NCI-H2196 (cell line): ENCODE results near the gene CTNNAL1.
"Not testable (repeated sequence)": the region's sequence is repeated elsewhere in the genome, so short reads cannot be mapped to it uniquely, and the experiment has no call there.

ENCODE experiments used
- DNase-seq: peaks from one replicate; lab custom pipeline; 2025; ENCODE audit not compliant: unreplicated experiment; lab: John Stamatoyannopoulos, UW

CTNNAL1 gene

DNA sequence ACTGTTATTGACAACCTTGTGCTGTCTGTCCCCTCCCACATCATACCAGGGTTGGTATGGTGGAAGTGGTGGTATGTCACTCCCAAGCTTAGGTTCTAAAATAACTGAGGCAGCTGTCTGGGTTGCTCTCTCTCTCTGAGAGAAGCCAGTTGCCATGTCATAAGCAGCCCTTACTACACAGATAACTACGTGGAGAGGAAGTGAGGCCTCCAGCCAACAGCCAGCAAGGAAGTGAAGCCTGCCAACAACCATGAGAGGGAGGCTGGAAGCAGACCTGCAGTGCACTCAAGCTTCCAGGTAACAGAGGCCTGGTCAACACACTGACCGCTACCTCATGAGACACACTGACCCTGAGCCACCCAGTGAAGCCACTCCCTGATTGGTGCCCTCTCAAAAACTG, 18.6 kb downstream of the CTNNAL1 start:
- DNase-seq: no peak

DNA sequence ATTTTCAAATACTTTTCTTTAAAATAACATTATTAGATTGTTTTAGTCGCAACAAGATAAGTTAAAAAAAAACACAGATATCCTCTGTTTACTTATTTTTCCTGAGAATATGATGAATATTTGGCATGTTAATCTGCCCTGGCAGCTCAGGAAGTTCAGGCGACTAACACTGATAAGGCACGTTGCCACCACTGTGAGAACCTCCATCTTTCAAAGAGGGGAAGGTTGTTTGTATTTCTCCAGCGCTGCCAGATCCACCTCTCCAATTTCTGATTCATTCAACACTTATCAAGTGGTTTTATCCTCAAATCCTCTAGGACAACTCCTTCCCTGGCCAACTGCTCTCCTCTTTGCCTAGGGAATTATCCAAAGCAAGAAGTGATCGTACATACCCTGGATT, 21.8 kb downstream of the CTNNAL1 start:
- no peak for DNase-seq

- DNase-seq: no peak
Observed at GRCh38 chr9:108983885-108984284, 29.4 kb downstream of the CTNNAL1 start.

DNA sequence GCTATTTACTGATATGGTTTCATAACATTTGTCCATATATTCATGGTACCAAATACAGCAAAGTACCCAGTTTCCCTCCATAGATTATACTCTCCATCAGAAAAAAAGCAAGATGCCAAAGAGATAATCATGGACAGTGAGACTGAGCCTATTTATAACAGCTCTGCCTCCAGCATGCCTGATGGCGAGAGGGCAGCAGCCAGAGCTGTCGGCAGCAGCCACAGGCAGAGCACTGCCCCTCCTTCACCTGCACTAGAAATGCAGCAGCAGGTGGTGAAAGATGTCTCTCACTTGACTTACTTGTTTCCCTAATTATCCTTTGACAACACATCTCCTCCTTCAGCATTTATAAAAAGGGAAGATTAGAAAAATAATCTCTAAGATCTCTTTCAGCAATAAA, 32.4 kb downstream of the CTNNAL1 start:
- no peak for DNase-seq

DNA sequence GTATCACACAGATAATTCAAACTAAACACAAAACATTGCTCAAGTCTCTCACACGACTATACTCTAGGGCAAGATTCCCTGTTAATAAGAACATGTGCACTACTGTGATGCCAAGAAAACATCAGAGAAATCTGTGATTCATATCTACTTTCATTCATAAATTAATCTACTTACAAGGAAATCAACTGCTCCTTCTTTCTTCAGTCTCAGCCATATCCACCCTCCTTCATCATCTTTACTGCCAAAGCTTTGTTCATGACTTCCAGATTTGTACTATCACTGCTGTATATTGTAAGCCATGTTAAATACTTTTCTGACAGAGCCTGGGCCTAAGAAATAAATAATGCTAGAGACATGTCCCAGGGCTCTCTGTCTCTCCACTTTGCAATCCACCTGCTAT, 35.1 kb downstream of the CTNNAL1 start:
- no peak for DNase-seq

DNA sequence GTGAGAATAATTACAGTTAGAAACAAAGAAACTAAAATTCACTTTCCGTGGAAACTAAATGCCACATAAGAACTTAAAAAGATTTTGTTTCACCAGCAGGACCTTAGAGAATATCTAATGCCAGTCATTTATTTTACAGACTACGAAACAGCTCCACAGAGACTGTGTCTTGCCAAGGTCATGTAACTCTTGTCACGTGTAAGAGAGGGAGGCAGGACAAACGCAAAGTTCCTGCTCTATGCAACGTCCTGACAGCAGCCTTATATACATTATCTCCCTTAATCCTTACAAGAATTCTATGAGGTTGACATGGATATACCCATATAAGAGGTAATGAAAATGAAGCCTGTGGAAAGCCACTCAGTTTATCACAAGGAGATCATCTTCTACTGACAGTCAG, 39.4 kb downstream of the CTNNAL1 start:
- no peak for DNase-seq

- DNase-seq: no peak
Observed at GRCh38 chr9:108972626-108973209, 40.6 kb downstream of the CTNNAL1 start.

DNA sequence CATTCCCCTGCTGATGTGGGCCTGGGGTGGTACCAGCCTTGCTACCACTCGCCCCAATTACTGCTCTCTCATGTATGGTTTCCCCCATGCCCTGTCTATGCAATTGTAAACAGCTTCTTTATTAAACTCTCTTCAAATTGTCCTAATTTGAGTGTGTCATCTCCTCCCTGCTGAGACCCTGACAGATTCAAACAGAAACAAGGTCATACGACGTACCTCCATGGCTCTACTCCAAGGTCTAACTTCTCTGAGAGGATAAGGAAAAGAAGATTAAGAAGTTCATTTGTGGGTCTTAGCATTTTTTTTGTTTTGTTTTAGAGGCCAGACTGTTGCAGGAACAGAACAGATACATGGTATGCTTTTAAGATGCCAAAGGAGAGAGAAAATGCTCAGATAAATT, 41.1 kb downstream of the CTNNAL1 start:
- no peak for DNase-seq

DNA sequence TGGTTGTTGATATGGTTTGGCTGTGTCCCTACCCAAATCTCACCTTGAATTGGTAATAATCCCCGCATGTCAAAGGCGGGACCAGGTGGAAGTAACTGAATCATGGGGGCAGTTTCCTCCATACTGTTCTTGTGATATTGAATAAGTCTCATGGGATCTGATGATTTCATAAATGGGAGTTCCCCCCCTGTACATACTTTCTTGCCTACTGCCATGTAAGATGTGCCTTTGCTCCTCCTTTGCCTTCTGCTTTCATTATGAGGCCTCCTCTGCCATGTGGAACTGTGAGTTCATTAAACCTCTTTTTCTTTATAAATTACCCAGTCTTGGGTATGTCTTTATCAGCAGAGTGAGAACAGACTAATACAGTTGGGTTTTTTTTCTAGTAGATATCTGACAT, 41.9 kb downstream of the CTNNAL1 start:
- DNase-seq: not testable (repeated sequence)

- no peak for DNase-seq
Observed at GRCh38 chr9:108967916-108968315, 45.4 kb downstream of the CTNNAL1 start.

- DNase-seq: no peak
Observed at GRCh38 chr9:108963459-108964143, 49.7 kb downstream of the CTNNAL1 start.

GRCh38 chr9:108961151-108961550, 52.1 kb downstream of the CTNNAL1 start:
- DNase-seq: no peak

DNA sequence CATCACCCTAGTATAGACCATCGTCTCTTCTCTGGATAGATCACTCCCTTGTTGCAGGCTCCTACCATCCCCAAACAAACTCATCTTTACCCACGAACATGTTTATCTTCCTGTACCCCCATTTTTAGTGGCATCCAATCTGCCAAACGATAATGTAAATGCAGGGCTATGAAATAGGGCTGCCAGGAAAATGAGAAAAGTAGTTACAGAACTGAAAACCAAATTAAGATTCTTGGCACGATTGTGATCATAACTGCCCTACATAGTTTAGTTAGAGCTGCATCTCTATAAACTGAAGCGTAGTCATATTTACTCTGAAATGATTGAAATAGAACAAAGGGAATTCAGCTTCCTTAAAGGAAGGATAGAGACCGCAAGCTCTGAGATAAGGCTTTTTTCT, 53.0 kb downstream of the CTNNAL1 start:
- no peak for DNase-seq

DNA sequence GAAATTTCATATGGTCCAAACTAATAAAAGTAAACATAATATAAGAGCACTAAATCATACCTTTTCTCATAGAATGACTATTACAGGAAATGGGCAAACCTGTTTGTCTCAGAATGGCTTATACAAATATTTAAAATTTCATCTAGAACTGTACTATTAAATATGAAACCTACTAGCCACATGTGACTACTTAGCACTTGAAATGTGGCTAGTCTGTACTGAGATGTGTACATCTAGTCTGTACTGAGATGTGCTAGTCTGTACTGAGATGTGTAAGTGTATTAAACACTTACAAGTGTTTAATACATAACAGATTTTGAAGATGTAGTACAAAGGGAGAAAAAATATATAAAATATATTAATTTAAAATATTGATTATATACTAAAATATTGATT, 56.7 kb downstream of the CTNNAL1 start:
- peak; percentile 11 for DNase-seq

GRCh38 chr9:108956022-108956630, 57.2 kb downstream of the CTNNAL1 start:
- peak; percentile 24 for DNase-seq

DNA sequence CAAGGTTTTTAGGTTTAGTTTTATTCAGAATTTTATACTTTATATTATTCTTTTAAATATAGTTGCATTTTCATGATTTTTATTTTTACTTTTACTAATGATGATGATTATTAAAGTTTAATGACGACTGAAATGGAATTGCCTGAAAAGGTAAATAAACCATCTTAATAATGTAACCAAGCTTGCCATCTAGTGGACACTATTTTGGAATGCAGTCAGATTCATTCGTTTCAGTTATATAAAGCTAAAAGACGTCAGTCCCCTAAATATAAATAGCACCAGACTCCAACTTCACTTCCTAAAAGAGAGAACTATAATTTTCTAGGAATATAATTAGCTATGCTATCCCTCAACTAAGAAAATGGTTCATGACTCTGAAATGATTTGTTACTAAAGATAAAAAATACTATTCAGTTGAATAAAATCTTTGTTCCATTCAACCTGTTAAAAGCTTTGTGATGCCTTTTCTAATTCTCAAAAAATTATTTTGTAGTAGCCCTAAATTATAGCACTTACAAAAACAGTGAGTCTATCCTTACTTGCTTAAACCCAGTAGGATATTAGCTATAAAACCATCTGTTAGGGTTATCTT, 59.2 kb downstream of the CTNNAL1 start:
- peak; percentile 58 for DNase-seq

- no peak for DNase-seq
Observed at GRCh38 chr9:108951578-108951977, 61.7 kb downstream of the CTNNAL1 start.

DNA sequence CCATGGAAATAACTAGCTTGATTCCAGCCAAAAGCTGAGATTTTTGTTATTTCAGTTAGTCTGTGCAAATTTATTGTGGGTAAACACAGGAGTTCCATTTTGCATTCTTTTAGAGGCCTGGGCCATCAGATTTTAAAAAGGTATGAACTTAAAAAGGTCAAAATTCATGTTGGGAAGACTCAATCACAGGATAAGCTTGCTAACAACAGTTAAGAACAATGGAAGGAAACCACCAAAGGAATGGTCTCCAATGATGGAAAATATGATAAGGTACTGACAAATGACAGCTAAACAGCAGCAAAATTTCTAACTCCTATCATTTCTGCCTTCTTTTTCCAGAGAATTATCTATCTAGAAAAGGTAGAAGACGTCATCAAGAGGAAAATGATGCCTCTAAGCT, 63.1 kb downstream of the CTNNAL1 start:
- DNase-seq: no peak

DNA sequence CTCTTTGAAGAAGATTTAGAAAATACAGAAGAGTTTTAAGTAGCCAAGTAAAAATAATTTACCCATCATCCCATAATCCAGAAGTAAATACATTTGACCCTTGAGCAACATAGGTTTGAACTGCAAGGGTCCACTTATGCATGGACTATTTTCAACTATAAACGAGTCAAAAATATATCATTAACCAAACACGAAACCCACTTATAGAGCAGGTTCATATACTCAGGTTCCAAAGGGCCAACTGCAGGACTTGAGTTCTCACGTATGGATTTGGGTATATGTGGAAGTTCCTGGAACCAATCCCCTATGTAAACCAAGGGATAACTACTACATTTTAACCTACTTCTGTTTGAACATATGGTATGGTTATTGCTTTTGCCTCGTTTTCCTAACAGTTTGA, 73.3 kb downstream of the CTNNAL1 start:
- no peak for DNase-seq

- no peak for DNase-seq
Observed at GRCh38 chr9:108937561-108938305, 75.6 kb downstream of the CTNNAL1 start.

DNA sequence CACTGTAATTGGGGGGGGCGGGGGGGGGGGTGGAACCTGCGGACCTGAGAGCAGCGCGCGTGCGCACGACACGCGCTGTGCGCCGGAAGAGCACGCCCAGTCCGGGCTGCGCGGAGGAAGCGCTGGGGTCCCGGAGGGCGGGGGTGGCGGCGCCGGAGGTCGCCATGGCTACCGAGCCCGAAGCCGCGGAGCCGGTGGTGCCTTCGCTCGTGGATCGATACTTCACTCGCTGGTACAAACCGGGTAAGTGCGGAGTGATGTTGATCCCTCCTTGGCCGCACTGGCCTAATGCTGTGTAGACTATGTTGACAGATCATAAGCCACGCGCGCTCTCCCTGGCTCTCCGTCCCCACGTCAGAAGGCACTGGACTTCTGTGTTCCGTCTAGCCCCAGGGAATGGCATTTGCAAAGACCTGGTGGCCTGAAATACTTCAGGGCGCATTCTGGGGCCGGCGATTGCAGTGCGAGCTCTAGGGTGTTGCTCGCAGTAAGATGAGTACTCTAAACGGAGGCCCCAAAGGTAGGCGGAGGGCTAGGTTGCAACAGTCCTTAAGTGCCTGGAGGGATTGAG, 78.9 kb downstream of the CTNNAL1 start, which contains the start of gene ABITRAM:
Gene ABITRAM, plus strand, starts transcription at position 78 of the 571 bp plus-strand sequence. Its CDS starts 87 bp downstream, at position 165.
- DNase-seq: peak; percentile 87
